Chondrocyte (in vitro differentiated cells): Measurements from ENCODE around the gene ITPKB. TPM values are rescaled to one million over a fixed set of nuclear protein-coding genes. Genes with fewer than 3 reads are reported as not detected.
A peak's percentile ranks its signal among the peaks of the same experiment; 100 is the strongest.

Experiments used
- DNase-seq: peaks from one replicate; pipeline ENCODE4 v3.0.0; 2021; ENCODE audit warnings: mixed read lengths, low spot score
- H3K27ac Mint-ChIP-seq: one replicate; pipeline ENCODE4 v1.8.0; 2021; ENCODE audit warnings: mild to moderate bottlenecking, moderate library complexity, mixed read lengths; ENCODE audit not compliant: unreplicated experiment
- H3K27me3 Mint-ChIP-seq: 2 replicates; pipeline ENCODE4 v1.8.0; 2021; ENCODE audit warnings: low read depth, mixed read lengths
- H3K36me3 Mint-ChIP-seq: 2 replicates; pipeline ENCODE4 v1.8.0; 2021; ENCODE audit warnings: low read depth, mixed read lengths
- H3K4me1 Mint-ChIP-seq: 2 replicates; pipeline ENCODE4 v1.8.0; 2021; ENCODE audit warnings: low read depth, mild to moderate bottlenecking, mixed read lengths
- H3K4me3 Mint-ChIP-seq: one replicate; pipeline ENCODE4 v1.8.0; 2021; ENCODE audit warnings: mild to moderate bottlenecking, moderate library complexity, mixed read lengths; ENCODE audit not compliant: unreplicated experiment
- H3K9me3 Mint-ChIP-seq: 2 replicates; pipeline ENCODE4 v1.8.0; 2021; ENCODE audit warnings: low read depth, mixed read lengths
- CTCF ChIP-seq: fragments of 200-600 bp; sonication (generic); IDR thresholded peaks from 2 replicates; pipeline ENCODE4 v1.5.0; 2021; ENCODE audit warnings: antibody characterized with exemption, mild to moderate bottlenecking, moderate library complexity
- total RNA-seq: library from RNA; stranded (reverse); gene quantifications from 3 replicates; pipeline ENCODE4 v1.2.1, GENCODE V29; 2021

ITPKB gene
- total RNA-seq, 1 donor from 2014 or later = 13.4 TPM

- no peaks in the 10 kb centered on the region for H3K27me3 Mint-ChIP-seq
- H3K36me3 Mint-ChIP-seq = no peaks in the 10 kb centered on the region
- H3K4me3 Mint-ChIP-seq = peak overlapping the region; percentile 9
- H3K9me3 Mint-ChIP-seq = no peaks in the 10 kb centered on the region
- peaks cover 68% of the 10 kb centered on the region for H3K4me1 Mint-ChIP-seq
- no peak for DNase-seq
- peak; percentile 40 for TF ChIP-seq CTCF
- H3K27ac Mint-ChIP-seq = peak overlapping the region; percentile 98
These were observed 77.1 kb downstream of the ITPKB start for GRCh38 chr1:226661965-226662364.

GRCh38 chr1:226661271-226661670, 77.8 kb downstream of the ITPKB start:
- Mint-ChIP-seq H3K4me1 (peaks cover 75% of the 10 kb centered on the region), H3K9me3 (no peaks in the 10 kb centered on the region), H3K27me3 (no peaks in the 10 kb centered on the region), H3K4me3 (no peak overlapping the region), H3K27ac (peak overlapping the region; percentile 98), H3K36me3 (no peaks in the 10 kb centered on the region)
- no peak for DNase-seq
- TF ChIP-seq CTCF = no peak

- Mint-ChIP-seq H3K36me3 (no peaks in the 10 kb centered on the region), H3K4me3 (no peak overlapping the region), H3K27me3 (no peaks in the 10 kb centered on the region), H3K4me1 (peaks cover 82% of the 10 kb centered on the region), H3K27ac (peak overlapping the region; percentile 97), H3K9me3 (no peaks in the 10 kb centered on the region)
- no peak for TF ChIP-seq CTCF
- no peak for DNase-seq
These were observed 78.5 kb downstream of the ITPKB start for GRCh38 chr1:226660410-226661182.

- no peak for DNase-seq
- no peak for TF ChIP-seq CTCF
- no peaks in the 10 kb centered on the region for H3K9me3 Mint-ChIP-seq
- H3K27ac Mint-ChIP-seq = no peak overlapping the region
- H3K4me3 Mint-ChIP-seq = no peak overlapping the region
- H3K36me3 Mint-ChIP-seq = no peaks in the 10 kb centered on the region
- H3K27me3 Mint-ChIP-seq = no peaks in the 10 kb centered on the region
- H3K4me1 Mint-ChIP-seq = peaks cover 84% of the 10 kb centered on the region
These were observed 79.4 kb downstream of the ITPKB start for GRCh38 chr1:226659641-226660040.

DNA sequence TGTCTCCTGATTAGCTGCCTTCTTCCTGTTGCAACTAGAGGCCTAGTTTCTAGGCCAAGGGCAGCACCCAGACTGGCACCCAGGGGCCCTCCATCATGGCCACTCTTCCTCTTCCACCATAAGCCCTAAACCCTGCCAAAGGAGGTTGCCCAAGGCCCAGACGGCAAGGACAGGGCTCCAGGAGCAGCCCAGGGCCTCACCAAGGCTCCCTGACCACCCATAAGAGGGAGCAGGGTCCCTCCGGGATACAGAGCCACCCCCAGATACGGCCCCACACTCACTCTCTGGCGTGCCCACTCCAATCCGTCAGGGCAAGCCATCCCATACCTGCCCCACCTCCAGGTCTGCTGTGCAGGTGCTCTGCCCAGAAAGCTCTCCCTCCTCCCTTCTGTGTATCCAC, 79.9 kb downstream of the ITPKB start:
- Mint-ChIP-seq H3K36me3 (no peaks in the 10 kb centered on the region), H3K9me3 (no peaks in the 10 kb centered on the region), H3K4me1 (peaks cover 84% of the 10 kb centered on the region), H3K27me3 (no peaks in the 10 kb centered on the region), H3K27ac (no peak overlapping the region), H3K4me3 (no peak overlapping the region)
- no peak for TF ChIP-seq CTCF
- no peak for DNase-seq
